HG03025 (cell line): ENCODE measurements around the gene OPCML.
A peak's percentile ranks its signal among the peaks of the same experiment; 100 is the strongest.

Experiments used
- ATAC-seq: cut with Tn5 transposase; IDR thresholded peaks from one replicate; pipeline ENCODE4 v1.9.1; 2021; ENCODE audit warnings: mild to moderate bottlenecking, moderate library complexity; ENCODE audit not compliant: unreplicated experiment, low FRiP score

OPCML gene

GRCh38 chr11:133154076-133154475, 378.2 kb downstream of the OPCML start:
- no peak for ATAC-seq

- no peak for ATAC-seq
These were observed 379.3 kb downstream of the OPCML start for GRCh38 chr11:133153031-133153430.

GRCh38 chr11:133149698-133150097, 382.6 kb downstream of the OPCML start:
- no peak for ATAC-seq

GRCh38 chr11:133147625-133148024, 384.7 kb downstream of the OPCML start:
- no peak for ATAC-seq

GRCh38 chr11:133146697-133147306, 385.5 kb downstream of the OPCML start:
- ATAC-seq, result no peak

GRCh38 chr11:133137939-133138338, 394.4 kb downstream of the OPCML start:
- no peak for ATAC-seq

GRCh38 chr11:133137270-133137669, 395.0 kb downstream of the OPCML start:
- no peak for ATAC-seq

- no peak for ATAC-seq
These were observed 395.9 kb downstream of the OPCML start for GRCh38 chr11:133136376-133136775.

- ATAC-seq, result peak; percentile 86
These were observed 397.8 kb downstream of the OPCML start for GRCh38 chr11:133134314-133135173.

GRCh38 chr11:133133606-133134005, 398.7 kb downstream of the OPCML start:
- ATAC-seq, result no peak

- no peak for ATAC-seq
These were observed 399.3 kb downstream of the OPCML start for GRCh38 chr11:133133050-133133449.

- no peak for ATAC-seq
These were observed 404.6 kb downstream of the OPCML start for GRCh38 chr11:133127741-133128140.

- ATAC-seq, result no peak
These were observed 408.5 kb downstream of the OPCML start for GRCh38 chr11:133123796-133124195.

GRCh38 chr11:133123366-133123765, 408.9 kb downstream of the OPCML start:
- no peak for ATAC-seq

- ATAC-seq, result no peak
These were observed 410.0 kb downstream of the OPCML start for GRCh38 chr11:133122256-133122655.

GRCh38 chr11:133118563-133119268, 413.6 kb downstream of the OPCML start:
- no peak for ATAC-seq

- ATAC-seq, result no peak
These were observed 417.2 kb downstream of the OPCML start for GRCh38 chr11:133115099-133115498.

GRCh38 chr11:133107763-133108162, 424.5 kb downstream of the OPCML start:
- no peak for ATAC-seq

GRCh38 chr11:133107136-133107535, 425.2 kb downstream of the OPCML start:
- no peak for ATAC-seq

- ATAC-seq, result no peak
These were observed 425.9 kb downstream of the OPCML start for GRCh38 chr11:133106417-133106816.

GRCh38 chr11:133104009-133104744, 428.1 kb downstream of the OPCML start:
- no peak for ATAC-seq
